Erythroblast (primary cell): Measurements from ENCODE around the gene LURAP1L.

Experiments
- GATA1 ChIP-seq: IDR thresholded peaks from 2 replicates; pipeline ENCODE4 v1.6.1; 2011; ENCODE audit warnings: low read depth, mild to moderate bottlenecking, control low read depth, low read length, moderate library complexity
- POLR2A ChIP-seq: IDR thresholded peaks from 2 replicates; pipeline ENCODE4 v1.6.1; 2011; ENCODE audit warnings: mild to moderate bottlenecking, low read length

DNA sequence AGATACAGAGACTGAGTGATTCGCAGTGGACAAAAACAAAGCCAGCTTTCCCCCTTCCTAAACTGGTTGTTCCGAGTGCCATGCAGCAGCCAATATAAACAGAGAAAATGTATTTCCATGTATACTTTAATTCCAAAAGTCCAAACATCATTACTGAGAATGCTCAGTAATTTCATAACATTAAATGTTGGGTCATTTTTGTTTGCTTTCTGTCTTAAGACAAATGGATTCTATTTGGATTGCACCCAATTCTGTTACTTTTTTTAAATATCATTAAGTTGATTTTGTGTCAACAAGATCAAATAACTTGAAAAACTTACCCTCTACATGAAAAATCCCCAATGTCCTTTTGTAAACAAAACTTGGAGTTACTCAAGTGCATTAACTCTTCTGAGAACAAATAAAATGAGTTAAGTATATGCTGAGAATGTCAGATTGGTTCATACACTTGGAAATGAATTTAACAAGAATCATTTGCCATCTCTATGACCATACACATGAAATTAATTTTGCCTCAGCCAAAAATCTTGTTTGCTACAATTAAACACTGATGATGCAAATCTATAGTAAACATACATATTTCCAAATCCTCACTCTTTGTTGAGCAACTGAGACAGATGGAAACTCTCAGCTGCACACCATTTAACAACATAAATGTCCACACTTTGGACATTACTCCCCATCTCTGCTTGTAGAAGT, 19.4 kb downstream of the LURAP1L start:
- no peak for TF ChIP-seq POLR2A
- no peak for TF ChIP-seq GATA1
